ENCODE results near the gene RNF121.

DNA sequence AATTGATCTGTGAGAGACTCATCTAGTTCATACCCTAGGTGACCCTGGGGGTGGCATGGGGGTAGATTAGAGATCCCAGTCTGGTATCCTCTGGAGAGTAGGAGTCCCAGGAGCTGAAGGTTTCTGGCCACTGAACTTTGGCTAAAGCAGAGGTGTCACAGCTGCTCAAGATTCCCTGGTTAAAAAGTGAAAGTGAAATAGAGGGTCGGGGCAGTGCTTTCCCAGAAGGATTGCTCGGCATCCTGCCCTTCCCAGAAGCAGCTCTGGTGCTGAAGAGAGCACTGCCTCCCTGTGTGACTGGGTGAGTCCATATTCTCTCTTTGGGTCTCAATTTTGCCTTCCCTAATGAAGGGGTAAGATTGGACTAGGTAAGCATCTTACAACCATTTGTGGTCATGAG, 70.5 kb downstream of the RNF121 start:
- TF ChIP-seq, protein P1, sequence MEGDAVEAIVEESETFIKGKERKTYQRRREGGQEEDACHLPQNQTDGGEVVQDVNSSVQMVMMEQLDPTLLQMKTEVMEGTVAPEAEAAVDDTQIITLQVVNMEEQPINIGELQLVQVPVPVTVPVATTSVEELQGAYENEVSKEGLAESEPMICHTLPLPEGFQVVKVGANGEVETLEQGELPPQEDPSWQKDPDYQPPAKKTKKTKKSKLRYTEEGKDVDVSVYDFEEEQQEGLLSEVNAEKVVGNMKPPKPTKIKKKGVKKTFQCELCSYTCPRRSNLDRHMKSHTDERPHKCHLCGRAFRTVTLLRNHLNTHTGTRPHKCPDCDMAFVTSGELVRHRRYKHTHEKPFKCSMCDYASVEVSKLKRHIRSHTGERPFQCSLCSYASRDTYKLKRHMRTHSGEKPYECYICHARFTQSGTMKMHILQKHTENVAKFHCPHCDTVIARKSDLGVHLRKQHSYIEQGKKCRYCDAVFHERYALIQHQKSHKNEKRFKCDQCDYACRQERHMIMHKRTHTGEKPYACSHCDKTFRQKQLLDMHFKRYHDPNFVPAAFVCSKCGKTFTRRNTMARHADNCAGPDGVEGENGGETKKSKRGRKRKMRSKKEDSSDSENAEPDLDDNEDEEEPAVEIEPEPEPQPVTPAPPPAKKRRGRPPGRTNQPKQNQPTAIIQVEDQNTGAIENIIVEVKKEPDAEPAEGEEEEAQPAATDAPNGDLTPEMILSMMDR (IDR thresholded peaks at IDR 0.05): no peak
- TF ChIP-seq POLR2A (IDR thresholded peaks at IDR 0.05; ENCODE audit: low read depth) (no peak), POLR2AphosphoS5 (IDR thresholded peaks at IDR 0.05) (peak in 1 of 2 donors; percentile 41), EP300 (IDR thresholded peaks at IDR 0.05) (no peak)

Data from esophagus muscularis mucosa (tissue), 4 donors.